Measurements from ENCODE around the gene NIPBL.
"Not testable (repeated sequence)": the region's sequence is repeated elsewhere in the genome, so short reads cannot be mapped to it uniquely, and the experiment has no call there.

Gene NIPBL

GRCh38 chr5:37090781-37091180, 214.2 kb downstream of the NIPBL start:
- H2AFZ ChIP-seq (ENCODE audit: low read length), result no peak overlapping the region
- H3K4me3 ChIP-seq (ENCODE audit: low read depth, low read length, poor library complexity, severe bottlenecking), result no peak overlapping the region
- H3K9ac ChIP-seq (ENCODE audit: low read length), result no peak overlapping the region
- H3K9me2 ChIP-seq (ENCODE audit: low read depth, low read length), result no peaks in the 10 kb centered on the region
- no peaks in the 10 kb centered on the region for H3K36me3 ChIP-seq (ENCODE audit: insufficient read depth, low read length)
- H3K27ac ChIP-seq (ENCODE audit: low read depth, low read length, poor library complexity, severe bottlenecking), result no peak overlapping the region
- H3K79me2 ChIP-seq (ENCODE audit: insufficient read depth, low read length), result no peaks in the 10 kb centered on the region
- TF ChIP-seq, protein P1, sequence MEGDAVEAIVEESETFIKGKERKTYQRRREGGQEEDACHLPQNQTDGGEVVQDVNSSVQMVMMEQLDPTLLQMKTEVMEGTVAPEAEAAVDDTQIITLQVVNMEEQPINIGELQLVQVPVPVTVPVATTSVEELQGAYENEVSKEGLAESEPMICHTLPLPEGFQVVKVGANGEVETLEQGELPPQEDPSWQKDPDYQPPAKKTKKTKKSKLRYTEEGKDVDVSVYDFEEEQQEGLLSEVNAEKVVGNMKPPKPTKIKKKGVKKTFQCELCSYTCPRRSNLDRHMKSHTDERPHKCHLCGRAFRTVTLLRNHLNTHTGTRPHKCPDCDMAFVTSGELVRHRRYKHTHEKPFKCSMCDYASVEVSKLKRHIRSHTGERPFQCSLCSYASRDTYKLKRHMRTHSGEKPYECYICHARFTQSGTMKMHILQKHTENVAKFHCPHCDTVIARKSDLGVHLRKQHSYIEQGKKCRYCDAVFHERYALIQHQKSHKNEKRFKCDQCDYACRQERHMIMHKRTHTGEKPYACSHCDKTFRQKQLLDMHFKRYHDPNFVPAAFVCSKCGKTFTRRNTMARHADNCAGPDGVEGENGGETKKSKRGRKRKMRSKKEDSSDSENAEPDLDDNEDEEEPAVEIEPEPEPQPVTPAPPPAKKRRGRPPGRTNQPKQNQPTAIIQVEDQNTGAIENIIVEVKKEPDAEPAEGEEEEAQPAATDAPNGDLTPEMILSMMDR (IDR thresholded peaks at IDR 0.05; ENCODE audit: low read length), result no peak
- no peak for TF ChIP-seq EZH2 (IDR thresholded peaks at IDR 0.05; ENCODE audit: borderline replicate concordance, low read length)
- H3K9me3 ChIP-seq (ENCODE audit: low read length), result no peaks in the 10 kb centered on the region
- H3K4me2 ChIP-seq (ENCODE audit: low read length), result no peak overlapping the region
- no peaks in the 10 kb centered on the region for H3K4me1 ChIP-seq (ENCODE audit: insufficient read depth, low read length, severe bottlenecking)
- no peaks in the 10 kb centered on the region for H3F3A ChIP-seq (ENCODE audit: insufficient read depth, low read length)
- no peaks in the 10 kb centered on the region for H4K20me1 ChIP-seq (ENCODE audit: insufficient read depth, low read length)
- H3K27me3 ChIP-seq (ENCODE audit: insufficient read depth, low read length), result no peaks in the 10 kb centered on the region

DNA sequence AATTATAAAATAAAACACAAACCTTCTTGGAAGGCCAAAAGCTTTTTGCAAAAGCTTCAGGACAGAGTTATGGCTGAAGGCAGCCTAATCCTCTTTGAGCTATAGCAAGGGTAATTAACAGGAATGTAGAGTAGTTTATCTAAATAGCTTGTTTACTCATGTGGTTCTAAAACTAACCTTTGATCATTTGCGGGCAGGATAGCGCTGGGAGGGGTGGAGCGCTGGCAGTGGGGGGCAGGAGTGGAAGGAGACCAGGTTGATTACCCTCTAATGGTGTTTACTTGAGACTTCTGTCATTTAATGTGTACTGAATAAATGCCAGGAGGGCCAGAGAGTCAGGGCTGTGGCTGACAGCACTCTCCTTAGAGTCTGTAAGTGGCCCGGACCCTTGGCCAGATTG, 217.2 kb downstream of the NIPBL start:
- not testable (repeated sequence) for H3K79me2 ChIP-seq (ENCODE audit: insufficient read depth, low read length); H2AFZ ChIP-seq (ENCODE audit: low read length); H3F3A ChIP-seq (ENCODE audit: insufficient read depth, low read length); H3K27me3 ChIP-seq (ENCODE audit: insufficient read depth, low read length); H4K20me1 ChIP-seq (ENCODE audit: insufficient read depth, low read length); H3K4me2 ChIP-seq (ENCODE audit: low read length); H3K9ac ChIP-seq (ENCODE audit: low read length); H3K4me1 ChIP-seq (ENCODE audit: insufficient read depth, low read length, severe bottlenecking); H3K36me3 ChIP-seq (ENCODE audit: insufficient read depth, low read length); H3K9me2 ChIP-seq (ENCODE audit: low read depth, low read length); H3K27ac ChIP-seq (ENCODE audit: low read depth, low read length, poor library complexity, severe bottlenecking); H3K9me3 ChIP-seq (ENCODE audit: low read length); H3K4me3 ChIP-seq (ENCODE audit: low read depth, low read length, poor library complexity, severe bottlenecking)

GRCh38 chr5:37099267-37099666, 222.7 kb downstream of the NIPBL start:
- not testable (repeated sequence) for H3K79me2 ChIP-seq (ENCODE audit: insufficient read depth, low read length); H3K27ac ChIP-seq (ENCODE audit: low read depth, low read length, poor library complexity, severe bottlenecking); H3K4me3 ChIP-seq (ENCODE audit: low read depth, low read length, poor library complexity, severe bottlenecking); H3K9me3 ChIP-seq (ENCODE audit: low read length); H3K9ac ChIP-seq (ENCODE audit: low read length); H3F3A ChIP-seq (ENCODE audit: insufficient read depth, low read length); H3K4me2 ChIP-seq (ENCODE audit: low read length); H3K9me2 ChIP-seq (ENCODE audit: low read depth, low read length); H3K4me1 ChIP-seq (ENCODE audit: insufficient read depth, low read length, severe bottlenecking); H2AFZ ChIP-seq (ENCODE audit: low read length); H4K20me1 ChIP-seq (ENCODE audit: insufficient read depth, low read length); H3K36me3 ChIP-seq (ENCODE audit: insufficient read depth, low read length); H3K27me3 ChIP-seq (ENCODE audit: insufficient read depth, low read length)

DNA sequence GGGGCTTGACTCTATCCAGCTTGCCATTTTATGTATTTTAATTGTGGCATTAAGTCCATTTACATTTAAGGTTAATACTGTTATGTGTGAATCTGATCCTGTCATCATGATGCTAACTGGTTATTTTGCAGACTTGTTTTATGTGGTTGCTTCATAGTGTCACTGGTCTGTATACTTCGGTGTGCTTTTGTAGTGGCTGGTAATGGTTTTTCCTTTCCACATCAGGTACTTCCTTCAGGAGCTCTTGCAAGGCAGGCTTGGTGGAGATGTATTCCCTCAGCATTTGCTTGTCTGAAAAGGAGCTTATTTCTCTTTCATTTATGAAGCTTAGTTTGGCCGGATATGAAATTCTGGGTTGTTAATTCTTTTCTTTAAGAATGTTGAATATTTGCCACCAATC, 226.7 kb downstream of the NIPBL start:
- Histone ChIP-seq H3K27me3 (ENCODE audit: insufficient read depth, low read length) (no peaks in the 10 kb centered on the region), H3F3A (ENCODE audit: insufficient read depth, low read length) (no peaks in the 10 kb centered on the region), H3K4me2 (ENCODE audit: low read length) (no peak overlapping the region), H3K27ac (ENCODE audit: low read depth, low read length, poor library complexity, severe bottlenecking) (no peak overlapping the region), H2AFZ (ENCODE audit: low read length) (no peak overlapping the region), H3K9ac (ENCODE audit: low read length) (no peak overlapping the region), H3K4me3 (ENCODE audit: low read depth, low read length, poor library complexity, severe bottlenecking) (no peak overlapping the region), H3K9me2 (ENCODE audit: low read depth, low read length) (no peaks in the 10 kb centered on the region), H3K79me2 (ENCODE audit: insufficient read depth, low read length) (no peaks in the 10 kb centered on the region), H3K9me3 (ENCODE audit: low read length) (no peaks in the 10 kb centered on the region), H3K36me3 (ENCODE audit: insufficient read depth, low read length) (peaks cover 33% of the 10 kb centered on the region), H4K20me1 (ENCODE audit: insufficient read depth, low read length) (no peaks in the 10 kb centered on the region), H3K4me1 (ENCODE audit: insufficient read depth, low read length, severe bottlenecking) (no peaks in the 10 kb centered on the region)
- TF ChIP-seq EZH2 (IDR thresholded peaks at IDR 0.05; ENCODE audit: borderline replicate concordance, low read length), result no peak
- TF ChIP-seq, protein P1 (IDR thresholded peaks at IDR 0.05; ENCODE audit: low read length), result no peak
